PC-3 (cell line): ENCODE results near the gene DNAJA2. TPM values are rescaled to one million over a fixed set of nuclear protein-coding genes. Genes with fewer than 3 reads are reported as not detected.

Experiments
- ATAC-seq: fragments of 200-7000 bp; cut with Tn5 transposase; 2 replicates; pipeline ENCODE4 v1.9.1; 2020; ENCODE audit warnings: mild to moderate bottlenecking, moderate library complexity
- BruUV-seq: library from RNA; stranded (reverse); fragments of 400-500 nt; replicated peaks from 2 replicates; lab custom pipeline; 2021; lab: Mats Ljungman, UMichigan
- CTCF ChIA-PET: fragments of 300-600 bp; sonication (Branson Sonifier 250); formaldehyde crosslinking; loops from one replicate; lab custom pipeline; 2022; ENCODE audit warnings: antibody characterized with exemption; lab: Charles Lee
- POLR2A ChIA-PET: fragments of 300-600 bp; sonication (Branson Sonifier 250); formaldehyde crosslinking; loops from one replicate; lab custom pipeline; 2022; ENCODE audit warnings: antibody characterized with exemption; ENCODE audit not compliant: unreplicated experiment; lab: Charles Lee
- DNase-seq: peaks from one replicate; pipeline ENCODE4 v3.0.0-alpha.2; 2015
- H2AFZ ChIP-seq: fragments of 300-600 bp; sonication (generic); 2 replicates; pipeline ENCODE4 v1.6.0; 2016; ENCODE audit warnings: antibody characterized with exemption, low read length
- H3F3A ChIP-seq: fragments of 300-600 bp; sonication (generic); one replicate; pipeline ENCODE4 v1.6.0; 2017; ENCODE audit warnings: antibody characterized with exemption, low read length, control low read depth, mild to moderate bottlenecking; ENCODE audit not compliant: unreplicated experiment
- H3K27ac ChIP-seq: fragments of 300-600 bp; sonication (generic); 2 replicates; pipeline ENCODE4 v1.5.1; 2016; ENCODE audit warnings: mild to moderate bottlenecking, low read length
- H3K27me3 ChIP-seq: fragments of 300-600 bp; sonication (generic); 2 replicates; pipeline ENCODE4 v1.6.1; 2016; ENCODE audit warnings: low read length, mixed read lengths
- H3K36me3 ChIP-seq: fragments of 300-600 bp; sonication (generic); 2 replicates; pipeline ENCODE4 v1.6.1; 2016; ENCODE audit warnings: low read depth, mixed run types, low read length, mixed read lengths
- H3K4me1 ChIP-seq: fragments of 300-600 bp; sonication (generic); 2 replicates; pipeline ENCODE4 v1.5.1; 2016; ENCODE audit warnings: low read length; ENCODE audit not compliant: insufficient read depth
- H3K4me2 ChIP-seq: fragments of 300-600 bp; sonication (generic); 2 replicates; pipeline ENCODE4 v1.6.0; 2016; ENCODE audit warnings: low read length
- H3K4me3 ChIP-seq: fragments of 300-600 bp; sonication (generic); 2 replicates; pipeline ENCODE4 v1.5.1; 2016; ENCODE audit warnings: mild to moderate bottlenecking, low read length, mixed read lengths
- H3K79me2 ChIP-seq: fragments of 300-600 bp; sonication (generic); 2 replicates; pipeline ENCODE4 v1.6.1; 2017; ENCODE audit warnings: low read length, mixed read lengths
- H3K9ac ChIP-seq: fragments of 300-600 bp; sonication (generic); 2 replicates; pipeline ENCODE4 v1.6.0; 2016; ENCODE audit warnings: mild to moderate bottlenecking, low read length
- H3K9me2 ChIP-seq: fragments of 300-600 bp; sonication (generic); replicated peaks from 2 replicates; pipeline ENCODE4 v1.6.1; 2016; ENCODE audit warnings: mixed run types, low read length, mixed read lengths
- H3K9me3 ChIP-seq: fragments of 300-600 bp; sonication (generic); 2 replicates; pipeline ENCODE4 v1.6.1; 2016; ENCODE audit warnings: low read length, mixed read lengths
- H4K20me1 ChIP-seq: fragments of 300-600 bp; sonication (generic); 2 replicates; pipeline ENCODE4 v1.6.1; 2016; ENCODE audit warnings: low read length, mixed read lengths
- CTCF ChIP-seq: fragments of 300-600 bp; sonication (generic); conservative IDR thresholded peaks from 2 replicates; pipeline ENCODE4 v1.5.1; 2017; ENCODE audit warnings: antibody characterized with exemption, low read depth, mild to moderate bottlenecking, low read length
- EZH2 ChIP-seq: fragments of 300-600 bp; sonication (generic); IDR thresholded peaks from one replicate; pipeline ENCODE4 v1.6.1; 2017; ENCODE audit warnings: antibody characterized with exemption, mild to moderate bottlenecking, low read length; ENCODE audit not compliant: unreplicated experiment
- EZH2phosphoT487 ChIP-seq: fragments of 300-600 bp; sonication (generic); IDR thresholded peaks from 2 replicates; pipeline ENCODE4 v1.6.1; 2018; ENCODE audit warnings: mild to moderate bottlenecking, antibody characterized with exemption, low read length, borderline replicate concordance
- intact Hi-C: fragments of 100-400 bp; cut with micrococcal nuclease; formaldehyde crosslinking; loops from 2 replicates; pipeline ENCODE4 v1.9.0; 2023
- total RNA-seq: library from RNA; depleted of rRNA; stranded (reverse); fragments of >200 nt; gene quantifications from 2 replicates; pipeline ENCODE4 v1.2.3, GENCODE V29; 2014

The DNAJA2 gene
- total RNA-seq, 1 experiment from 2014 or later, result 44.5 TPM

GRCh38 chr16:46928811-46929210 lies 44.7 kb downstream of the DNAJA2 start:
- DNase-seq (no peak), ATAC-seq (no peak)
- no peaks in the 10 kb centered on the region for H3K9me2 ChIP-seq
- H3K4me3 ChIP-seq, result no peak overlapping the region
- H3K9me3 ChIP-seq, result no peaks in the 10 kb centered on the region
- intact Hi-C loops, result loop anchor here (5.0 kb wide), 1 partner anchor 77 kb away; no protein-coding TSS in a partner anchor
- H3K27ac ChIP-seq, result no peak overlapping the region
- H3F3A ChIP-seq, result no peaks in the 10 kb centered on the region
- no TSS peak for BruUV-seq
- ChIA-PET CTCF (no interaction called here), POLR2A (no interaction called here)
- TF ChIP-seq EZH2phosphoT487, result no peak
- TF ChIP-seq EZH2, result no peak
- TF ChIP-seq CTCF, result no peak
- no peaks in the 10 kb centered on the region for H3K79me2 ChIP-seq
- H3K4me1 ChIP-seq, result no peaks in the 10 kb centered on the region
- no peaks in the 10 kb centered on the region for H4K20me1 ChIP-seq
- no peak overlapping the region for H3K9ac ChIP-seq
- no peak overlapping the region for H3K4me2 ChIP-seq
- H3K36me3 ChIP-seq, result peaks cover 7% of the 10 kb centered on the region
- H3K27me3 ChIP-seq, result no peaks in the 10 kb centered on the region
- no peak overlapping the region for H2AFZ ChIP-seq

- intact Hi-C loops, result loop anchor here (5.0 kb wide), 1 partner anchor 75 kb away; no protein-coding TSS in a partner anchor
- Histone ChIP-seq H3K4me3 (no peak overlapping the region), H3K9me3 (no peaks in the 10 kb centered on the region), H3K79me2 (no peaks in the 10 kb centered on the region), H3K9me2 (no peaks in the 10 kb centered on the region), H3K4me1 (no peaks in the 10 kb centered on the region), H3K4me2 (no peak overlapping the region), H3K27ac (no peak overlapping the region), H3F3A (no peaks in the 10 kb centered on the region), H4K20me1 (no peaks in the 10 kb centered on the region), H3K27me3 (no peaks in the 10 kb centered on the region), H3K9ac (no peak overlapping the region), H3K36me3 (peaks cover 7% of the 10 kb centered on the region), H2AFZ (no peak overlapping the region)
- POLR2A ChIA-PET, result no interaction called here
- ATAC-seq (no peak), DNase-seq (no peak)
- no TSS peak for BruUV-seq
- TF ChIP-seq EZH2 (no peak), CTCF (no peak), EZH2phosphoT487 (no peak)
- CTCF ChIA-PET, result no interaction called here
Observed at GRCh38 chr16:46927273-46927672, 46.2 kb downstream of the DNAJA2 start.

- Histone ChIP-seq H3K9ac (no peak overlapping the region), H3K79me2 (no peaks in the 10 kb centered on the region), H3K4me2 (no peak overlapping the region), H3K9me2 (no peaks in the 10 kb centered on the region), H3K27me3 (no peaks in the 10 kb centered on the region), H3K9me3 (no peaks in the 10 kb centered on the region), H4K20me1 (no peaks in the 10 kb centered on the region), H3K36me3 (peaks cover 7% of the 10 kb centered on the region), H2AFZ (no peak overlapping the region), H3K4me1 (no peaks in the 10 kb centered on the region), H3F3A (no peaks in the 10 kb centered on the region), H3K4me3 (no peak overlapping the region), H3K27ac (no peak overlapping the region)
- no peak for DNase-seq
- POLR2A ChIA-PET, result no interaction called here
- CTCF ChIA-PET, result interaction anchor here (0.6 kb wide), 1 partner anchor 42 kb away, joined by 3 read pairs; no protein-coding TSS in a partner anchor
- no TSS peak for BruUV-seq
- TF ChIP-seq EZH2, result no peak
- TF ChIP-seq CTCF, result no peak
- no peak for TF ChIP-seq EZH2phosphoT487
- ATAC-seq, result no peak
- intact Hi-C loops, result loop anchor here (5.0 kb wide), 1 partner anchor 74 kb away; no protein-coding TSS in a partner anchor
Observed at GRCh38 chr16:46926470-46927225, 46.8 kb downstream of the DNAJA2 start.
